ENCODE measurements around the gene ZNF107. TPM values are rescaled to one million over a fixed set of nuclear protein-coding genes. Genes with fewer than 3 reads are reported as not detected.

Gene ZNF107
- total RNA-seq (2022; extraction: Qiagen RNA extraction): 1.9 to 3.8 TPM (median 2.2 TPM) in 5 replicates

DNA sequence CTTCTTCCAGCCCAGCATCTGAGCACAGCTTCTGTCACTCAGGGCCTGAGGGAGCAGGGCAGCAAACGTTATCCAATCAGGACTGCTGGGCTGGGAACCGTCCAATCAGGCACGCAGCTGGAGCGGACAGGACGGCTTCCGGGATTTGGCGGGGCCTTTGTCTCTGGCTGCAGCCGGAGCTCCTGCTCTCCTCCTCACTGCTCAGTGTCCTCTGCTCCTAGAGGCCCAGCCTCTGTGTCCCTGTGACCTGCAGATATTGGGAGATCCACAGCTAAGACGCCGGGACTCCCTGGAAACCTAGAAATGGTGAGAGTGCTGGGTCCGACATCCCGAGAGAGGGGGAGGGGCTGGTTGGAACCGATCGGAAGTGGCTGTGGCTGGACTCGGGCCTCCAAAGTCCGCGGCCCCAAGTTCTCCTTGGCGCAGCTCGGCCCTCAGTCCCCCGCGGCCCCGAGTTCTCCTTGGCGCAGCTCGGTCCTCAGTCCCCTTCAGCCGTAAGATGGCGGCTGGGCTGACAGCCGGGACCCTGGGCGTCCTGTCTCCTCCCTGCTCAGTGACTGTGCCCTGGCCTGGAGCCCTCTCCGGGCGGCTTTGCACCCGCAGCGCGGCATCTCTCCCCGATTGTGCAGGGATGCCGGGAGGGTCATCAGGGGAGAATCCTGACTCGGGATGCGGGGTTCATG, at the start of gene ZNF107:
ZNF107 (plus strand) TSS at position 154 of the 683 bp plus-strand sequence; CDS start at position 304, 150 bp downstream.

Other genes with a start within 250 kb of the ZNF107 start
- 1.4 to 3.2 TPM (median 2.0 TPM) in 5 replicates for gene ZNF680, start 103.1 kb upstream of the ZNF107 start, total RNA-seq (2022; extraction: Qiagen RNA extraction)
- 3.1 to 3.6 TPM (median 3.1 TPM) in 5 replicates for gene ZNF138, start 128.3 kb downstream of the ZNF107 start, total RNA-seq (2022; extraction: Qiagen RNA extraction)
- 1.9 to 2.8 TPM (median 2.4 TPM) in 5 replicates for gene ZNF273, start 237.1 kb downstream of the ZNF107 start, total RNA-seq (2022; extraction: Qiagen RNA extraction)

Data from A549 treated with Hydrocortisone at 1 μM for 4 hours (cell line).